ENCODE data around the gene CEACAM18.
"Not testable (repeated sequence)": the region's sequence is repeated elsewhere in the genome, so short reads cannot be mapped to it uniquely, and the experiment has no call there.

The CEACAM18 gene

DNA sequence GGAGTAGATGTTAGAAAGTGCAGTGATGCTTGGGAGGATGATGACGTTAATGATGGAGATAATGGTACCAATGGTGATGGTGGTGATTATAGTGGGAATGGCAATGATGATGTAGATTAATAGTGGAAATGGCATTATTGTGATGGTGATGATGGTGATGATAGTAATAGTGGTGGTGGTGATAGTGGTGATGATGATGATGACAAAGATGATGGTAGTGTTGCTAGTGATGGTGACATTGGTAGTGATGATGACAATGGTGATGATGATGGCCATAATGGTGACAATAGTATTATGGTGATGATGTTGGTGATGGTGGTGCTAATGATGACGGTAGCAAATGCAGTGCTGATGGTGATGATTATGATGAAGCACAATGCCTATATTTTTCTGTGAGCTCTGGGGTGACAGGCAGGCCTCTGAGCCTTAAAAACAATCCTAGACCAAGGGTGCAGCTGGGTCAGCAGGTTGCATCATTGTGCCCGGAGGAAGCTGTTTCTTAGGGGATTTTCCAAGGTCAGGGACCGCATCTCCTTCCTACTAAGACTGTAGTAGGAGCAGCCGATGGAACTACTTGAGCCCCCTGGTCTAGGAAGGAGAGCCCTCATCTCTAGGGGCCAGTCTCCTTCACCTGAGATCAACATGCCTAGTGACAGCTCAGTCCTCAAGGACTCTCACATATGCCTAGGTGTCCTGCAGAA lies 7.8 kb downstream of the CEACAM18 start:
- H3K27ac ChIP-seq = no peak overlapping the region
- TF ChIP-seq, protein P1, sequence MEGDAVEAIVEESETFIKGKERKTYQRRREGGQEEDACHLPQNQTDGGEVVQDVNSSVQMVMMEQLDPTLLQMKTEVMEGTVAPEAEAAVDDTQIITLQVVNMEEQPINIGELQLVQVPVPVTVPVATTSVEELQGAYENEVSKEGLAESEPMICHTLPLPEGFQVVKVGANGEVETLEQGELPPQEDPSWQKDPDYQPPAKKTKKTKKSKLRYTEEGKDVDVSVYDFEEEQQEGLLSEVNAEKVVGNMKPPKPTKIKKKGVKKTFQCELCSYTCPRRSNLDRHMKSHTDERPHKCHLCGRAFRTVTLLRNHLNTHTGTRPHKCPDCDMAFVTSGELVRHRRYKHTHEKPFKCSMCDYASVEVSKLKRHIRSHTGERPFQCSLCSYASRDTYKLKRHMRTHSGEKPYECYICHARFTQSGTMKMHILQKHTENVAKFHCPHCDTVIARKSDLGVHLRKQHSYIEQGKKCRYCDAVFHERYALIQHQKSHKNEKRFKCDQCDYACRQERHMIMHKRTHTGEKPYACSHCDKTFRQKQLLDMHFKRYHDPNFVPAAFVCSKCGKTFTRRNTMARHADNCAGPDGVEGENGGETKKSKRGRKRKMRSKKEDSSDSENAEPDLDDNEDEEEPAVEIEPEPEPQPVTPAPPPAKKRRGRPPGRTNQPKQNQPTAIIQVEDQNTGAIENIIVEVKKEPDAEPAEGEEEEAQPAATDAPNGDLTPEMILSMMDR (IDR thresholded peaks at IDR 0.05) = no peak
- no peak for TF ChIP-seq ZFX (IDR thresholded peaks at IDR 0.05; ENCODE audit: borderline replicate concordance)

GRCh38 chr19:51488491-51488890 lies 10.2 kb downstream of the CEACAM18 start:
- TF ChIP-seq ZFX (IDR thresholded peaks at IDR 0.05; ENCODE audit: borderline replicate concordance) = no peak
- TF ChIP-seq, protein P1 (IDR thresholded peaks at IDR 0.05) = no peak
- H3K27ac ChIP-seq = no peak overlapping the region

- TF ChIP-seq, protein P1 (IDR thresholded peaks at IDR 0.05) = no peak
- TF ChIP-seq ZFX (IDR thresholded peaks at IDR 0.05; ENCODE audit: borderline replicate concordance) = no peak
- H3K27ac ChIP-seq = no peak overlapping the region
Observed at GRCh38 chr19:51489113-51489512, 10.8 kb downstream of the CEACAM18 start.

- H3K27ac ChIP-seq = no peak overlapping the region
- TF ChIP-seq, protein P1 (IDR thresholded peaks at IDR 0.05) = no peak
- no peak for TF ChIP-seq ZFX (IDR thresholded peaks at IDR 0.05; ENCODE audit: borderline replicate concordance)
Observed at GRCh38 chr19:51490676-51491075, 12.3 kb downstream of the CEACAM18 start.

GRCh38 chr19:51491586-51491985 lies 13.2 kb downstream of the CEACAM18 start:
- H3K27ac ChIP-seq = no peak overlapping the region
- TF ChIP-seq, protein P1 (IDR thresholded peaks at IDR 0.05) = no peak
- TF ChIP-seq ZFX (IDR thresholded peaks at IDR 0.05; ENCODE audit: borderline replicate concordance) = no peak

DNA sequence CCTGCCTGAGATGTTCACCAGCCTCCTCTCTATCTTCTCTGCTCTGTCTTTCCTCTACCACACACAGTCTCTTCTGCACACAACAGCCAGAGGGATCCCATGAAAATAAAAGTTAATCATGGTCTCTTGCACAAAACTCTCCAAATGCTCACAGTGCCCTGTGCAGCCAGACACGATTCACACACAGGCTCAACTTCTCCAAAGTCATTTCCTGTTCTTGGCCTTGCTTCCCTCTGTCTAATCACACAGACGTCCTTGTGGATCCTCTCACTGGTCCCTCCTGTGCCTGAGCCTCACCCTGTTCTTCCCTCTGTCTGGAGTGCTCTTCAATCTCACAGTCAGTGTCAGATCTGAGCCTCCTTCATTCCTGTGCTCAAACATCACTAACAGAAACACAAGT lies 15.4 kb downstream of the CEACAM18 start:
- TF ChIP-seq, protein P1 (IDR thresholded peaks at IDR 0.05) = no peak
- TF ChIP-seq ZFX (IDR thresholded peaks at IDR 0.05; ENCODE audit: borderline replicate concordance) = no peak
- H3K27ac ChIP-seq = no peak overlapping the region

- H3K27ac ChIP-seq = no peak overlapping the region
- no peak for TF ChIP-seq ZFX (IDR thresholded peaks at IDR 0.05; ENCODE audit: borderline replicate concordance)
Observed at GRCh38 chr19:51497666-51498065, 19.3 kb downstream of the CEACAM18 start.

DNA sequence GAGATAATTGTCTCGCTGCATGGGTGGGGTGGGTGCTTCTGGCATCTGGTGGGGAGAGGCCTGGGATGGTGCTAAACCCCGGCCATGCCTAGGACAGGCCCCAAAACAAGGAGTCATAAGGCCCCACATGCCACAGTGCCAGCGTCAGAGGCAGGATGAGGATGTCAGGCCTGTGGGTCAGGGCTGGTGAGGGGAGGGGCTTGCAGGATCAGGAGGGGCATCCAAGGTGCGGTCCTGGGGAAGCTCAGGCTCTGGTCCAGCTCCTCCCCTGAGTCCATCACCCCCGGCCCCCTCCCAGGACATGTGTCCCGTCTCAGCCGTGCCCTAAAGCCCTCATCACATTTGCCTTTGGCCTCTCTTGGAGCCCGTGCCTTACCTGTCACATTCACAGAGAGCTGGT lies 22.6 kb downstream of the CEACAM18 start:
- H3K27ac ChIP-seq = not testable (repeated sequence)

Measured in 22Rv1 (cell line).